Hepatic stellate cell (primary cell): ENCODE results near the gene CSF1R.

Source experiments
- DNase-seq: peaks from one replicate; pipeline ENCODE4 v3.0.0; 2011; ENCODE audit warnings: low spot score

Gene CSF1R

DNA sequence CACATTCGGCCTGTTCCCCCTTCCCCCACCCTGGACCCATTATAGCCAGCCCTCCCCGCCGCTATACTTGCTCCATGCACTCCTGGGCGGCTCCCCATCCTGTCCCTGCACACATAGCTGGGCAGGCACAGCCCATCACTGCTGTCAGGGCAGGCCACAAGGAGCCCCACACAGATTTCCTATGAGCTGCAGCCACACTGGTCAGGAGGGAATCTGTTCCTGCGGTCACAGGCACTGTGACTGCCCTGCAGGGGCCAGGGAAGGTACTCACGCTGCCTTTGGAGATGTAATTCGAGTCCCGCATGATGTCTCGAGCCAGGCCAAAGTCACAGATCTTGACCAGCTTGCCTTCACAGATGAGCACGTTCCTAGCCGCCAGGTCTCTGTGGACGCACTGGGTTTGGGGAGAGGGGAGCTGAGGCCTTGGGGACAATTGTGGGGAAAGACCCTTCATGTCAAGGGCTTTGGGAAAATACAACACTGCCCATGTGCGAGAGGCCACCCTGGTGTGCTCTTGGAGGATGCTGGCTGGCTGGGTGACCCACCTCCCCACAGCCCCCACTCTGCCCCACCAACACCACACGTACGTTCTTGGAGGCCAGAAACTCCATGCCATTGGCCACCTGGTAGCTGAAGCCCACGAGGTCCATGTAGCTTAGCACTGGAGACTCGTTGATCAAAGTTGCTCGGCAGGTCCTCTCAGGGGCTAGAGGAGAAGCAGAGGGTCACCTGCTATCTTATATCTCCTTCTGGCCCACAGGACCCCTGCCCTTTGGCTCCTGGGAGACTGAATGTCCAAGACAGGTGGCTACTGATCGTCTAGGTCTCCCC lies 34.5 kb upstream of the CSF1R start:
- no peak for DNase-seq

DNA sequence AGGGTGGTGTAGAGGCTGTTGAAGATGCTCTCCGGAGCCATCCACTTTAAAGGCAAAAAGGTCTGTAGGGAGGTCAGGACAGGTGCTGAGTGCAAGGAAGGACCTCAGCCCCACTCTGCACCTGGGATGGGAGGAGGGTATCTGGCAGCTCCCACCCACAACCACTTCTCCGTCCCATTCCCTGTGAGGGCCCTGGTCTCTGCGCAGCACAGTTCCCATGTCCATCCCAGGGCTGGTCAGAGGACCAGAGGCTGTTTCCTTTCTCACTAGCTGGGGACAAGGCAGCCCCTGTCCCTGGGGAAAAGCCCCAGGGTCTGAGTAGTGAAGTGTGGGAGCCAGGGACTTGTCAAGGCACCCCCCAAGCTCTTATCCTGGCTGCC lies 33.7 kb upstream of the CSF1R start:
- no peak for DNase-seq

DNA sequence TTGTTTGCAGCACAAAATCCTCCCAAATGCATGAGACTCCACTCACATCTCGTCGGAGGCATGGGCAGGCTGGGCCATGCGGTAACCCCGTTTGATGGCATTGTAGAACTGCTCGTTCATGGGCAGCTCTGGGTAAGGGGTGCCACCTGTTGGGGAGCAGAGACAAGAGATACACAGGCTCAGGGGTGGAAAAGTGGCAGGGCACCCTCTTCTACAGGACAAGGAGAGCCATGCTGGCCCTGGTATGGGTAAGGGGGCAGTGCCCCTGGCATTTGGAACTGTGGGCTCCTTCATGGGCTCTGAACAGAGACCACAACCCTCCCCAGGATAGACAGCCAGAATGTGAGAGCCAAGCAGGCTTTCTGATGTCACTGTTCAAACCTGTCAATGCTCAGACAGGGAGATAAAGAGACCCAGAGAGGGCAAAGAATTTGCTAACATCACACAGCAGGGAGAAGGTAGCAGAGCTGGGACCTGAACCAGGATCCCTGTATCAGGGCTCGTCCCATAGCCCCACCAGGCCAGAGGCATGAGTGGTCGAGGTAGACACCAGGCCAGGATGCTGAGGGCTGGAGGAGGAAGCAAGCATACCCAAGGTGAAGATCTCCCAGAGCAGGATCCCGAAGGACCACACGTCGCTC lies 33.2 kb upstream of the CSF1R start:
- DNase-seq: no peak

DNA sequence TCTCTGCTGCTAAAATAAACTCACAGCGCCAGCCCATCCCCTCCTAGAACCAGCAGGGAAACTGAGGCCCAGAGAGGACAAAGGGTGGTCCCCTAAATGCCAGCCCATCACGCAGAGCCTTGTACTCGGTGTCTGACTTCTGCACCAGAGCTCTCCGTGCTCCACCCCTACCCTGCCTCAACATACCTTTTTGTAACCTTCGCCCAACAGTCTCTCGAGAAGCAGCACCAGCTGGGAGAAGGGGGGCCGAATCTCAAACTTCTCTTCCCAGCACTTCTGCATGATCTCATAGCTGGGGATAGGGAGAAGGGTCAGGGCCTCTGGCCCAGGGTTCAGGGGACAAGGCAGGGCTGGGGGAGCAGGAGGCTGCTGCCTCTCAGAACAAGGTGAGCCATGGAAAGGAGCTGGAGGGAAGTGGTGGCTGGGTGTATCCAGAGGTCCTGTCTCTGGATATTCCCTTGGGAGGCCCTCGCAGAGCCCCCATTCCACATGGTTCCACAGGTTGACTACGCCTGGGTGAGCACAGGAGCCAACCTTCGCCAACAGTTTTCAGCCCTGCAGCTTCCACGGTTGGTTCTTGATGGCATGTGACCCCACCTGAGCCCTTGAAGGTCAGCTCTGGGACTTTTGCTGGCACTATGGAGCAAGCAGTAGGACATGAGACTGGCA lies 32.3 kb upstream of the CSF1R start:
- no peak for DNase-seq

DNA sequence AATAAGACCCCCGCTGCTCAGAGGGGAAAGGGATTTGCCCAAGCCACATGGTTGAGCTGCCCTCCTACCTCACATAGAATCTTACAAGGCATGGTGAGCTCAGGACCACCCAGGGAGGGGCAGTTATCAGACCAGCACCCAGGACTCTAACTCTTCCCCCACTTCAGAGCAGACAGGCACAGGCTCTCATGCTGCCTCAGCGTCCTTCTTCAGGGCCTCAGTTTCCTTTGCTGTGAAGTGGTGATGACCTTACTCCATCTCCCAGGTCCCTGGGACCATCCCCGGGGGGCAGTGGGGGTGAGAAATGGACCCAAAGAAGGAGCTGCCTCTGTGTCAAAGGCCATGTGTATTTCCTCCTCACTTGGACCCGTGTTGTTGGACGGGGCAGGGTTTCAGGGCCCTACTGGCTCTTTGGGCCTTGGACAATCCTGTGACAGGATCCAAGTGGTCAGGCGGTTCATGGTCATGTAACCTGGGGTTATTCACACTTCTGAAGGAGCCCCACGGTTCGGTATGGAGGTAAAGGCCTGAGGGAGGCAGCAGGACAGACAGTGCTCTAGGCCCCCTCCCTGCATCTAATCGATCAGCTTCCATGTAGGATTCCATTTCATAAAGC lies 31.7 kb upstream of the CSF1R start:
- no peak for DNase-seq

DNA sequence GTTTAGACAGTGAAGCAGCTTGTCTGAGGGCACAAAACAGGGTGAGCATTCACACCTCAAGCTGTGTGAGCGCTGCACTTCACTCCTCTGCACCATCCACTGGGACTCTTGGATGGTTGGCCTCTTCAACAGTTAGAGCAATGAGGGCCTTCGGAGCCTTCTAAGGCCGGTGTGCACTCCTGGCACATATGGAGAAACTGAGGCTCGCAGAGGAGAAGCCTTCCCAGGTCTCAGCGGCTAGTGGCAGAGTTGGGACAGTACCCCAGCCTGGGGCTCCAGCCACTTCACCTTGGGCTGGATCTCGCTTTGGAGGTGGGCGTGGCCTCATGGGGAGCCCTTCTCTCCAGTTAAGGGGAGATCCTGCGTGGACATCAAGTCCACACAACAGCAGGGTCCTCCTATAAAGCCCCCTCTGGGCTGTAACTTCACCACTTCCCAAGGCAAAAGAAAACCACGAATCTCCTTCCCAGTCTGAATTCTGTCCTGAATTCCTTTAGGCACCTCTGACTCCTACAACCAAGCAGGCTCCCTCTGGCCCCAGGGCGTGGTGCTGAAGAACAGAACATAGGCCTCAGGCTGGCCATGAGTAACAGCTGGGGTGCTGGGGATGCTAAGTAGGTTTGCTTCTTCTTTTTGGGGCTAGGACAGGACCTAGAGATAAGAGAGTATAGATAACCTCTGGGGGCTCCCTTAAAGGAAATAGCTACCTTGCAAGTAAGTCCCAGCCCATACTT lies 30.5 kb upstream of the CSF1R start:
- peak; percentile 11 for DNase-seq

DNA sequence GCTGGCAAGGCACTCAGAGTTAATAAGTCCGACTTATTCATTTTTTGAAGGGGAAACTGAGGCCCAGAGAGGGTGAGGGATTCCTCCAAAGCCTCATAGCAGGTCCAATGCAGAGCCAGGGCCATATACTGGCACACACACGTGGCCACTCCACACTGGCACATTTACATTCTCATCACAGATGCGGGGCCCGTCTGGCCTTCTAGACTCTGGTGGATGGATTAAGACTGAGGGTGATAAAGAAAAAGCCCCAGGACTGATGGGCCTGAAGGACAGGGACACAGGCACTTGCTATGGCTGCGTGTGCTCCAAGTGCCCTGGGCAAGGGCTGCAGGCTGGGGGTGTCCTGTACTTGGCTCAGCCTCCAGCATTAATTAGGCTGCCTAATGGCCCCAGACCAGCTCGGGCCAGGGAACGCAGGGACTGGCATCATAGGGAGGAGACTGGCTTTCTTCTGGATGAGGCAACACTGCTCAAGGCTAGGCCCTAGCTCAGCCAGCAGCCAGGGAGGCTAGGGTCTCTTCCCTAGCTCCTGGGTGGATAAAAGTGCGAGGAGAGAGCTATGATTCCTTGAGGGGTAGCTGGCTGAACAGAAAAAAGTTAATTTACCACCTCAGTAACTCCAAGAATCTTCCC lies 28.5 kb upstream of the CSF1R start:
- DNase-seq: peak; percentile 6

DNA sequence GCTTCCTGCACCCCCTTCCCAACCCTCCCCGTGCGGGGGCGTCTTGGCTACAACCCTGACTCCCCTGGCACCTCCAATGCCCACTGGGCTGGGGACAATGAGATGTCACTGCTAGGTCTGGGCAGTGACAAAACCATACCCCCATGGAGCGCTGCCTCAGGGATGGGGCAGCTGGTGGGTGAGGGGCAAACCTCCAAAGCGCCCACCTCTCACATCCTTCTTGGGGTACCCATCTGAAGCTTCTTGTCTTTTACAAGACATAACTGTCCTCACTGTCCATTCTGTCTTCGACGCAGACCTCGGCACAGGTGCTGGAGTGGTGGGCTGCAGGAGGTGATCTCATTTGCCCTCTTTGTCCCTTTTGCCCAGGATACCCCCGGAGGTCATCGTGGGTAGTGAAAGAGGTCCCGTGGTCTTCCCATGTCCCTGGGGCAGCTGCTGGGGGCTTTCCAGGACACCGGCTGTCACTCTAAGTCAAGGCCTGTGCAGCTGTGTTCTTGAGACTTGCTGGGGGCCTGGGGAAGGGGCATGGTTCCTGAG lies 27.8 kb upstream of the CSF1R start:
- peak; percentile 9 for DNase-seq

DNA sequence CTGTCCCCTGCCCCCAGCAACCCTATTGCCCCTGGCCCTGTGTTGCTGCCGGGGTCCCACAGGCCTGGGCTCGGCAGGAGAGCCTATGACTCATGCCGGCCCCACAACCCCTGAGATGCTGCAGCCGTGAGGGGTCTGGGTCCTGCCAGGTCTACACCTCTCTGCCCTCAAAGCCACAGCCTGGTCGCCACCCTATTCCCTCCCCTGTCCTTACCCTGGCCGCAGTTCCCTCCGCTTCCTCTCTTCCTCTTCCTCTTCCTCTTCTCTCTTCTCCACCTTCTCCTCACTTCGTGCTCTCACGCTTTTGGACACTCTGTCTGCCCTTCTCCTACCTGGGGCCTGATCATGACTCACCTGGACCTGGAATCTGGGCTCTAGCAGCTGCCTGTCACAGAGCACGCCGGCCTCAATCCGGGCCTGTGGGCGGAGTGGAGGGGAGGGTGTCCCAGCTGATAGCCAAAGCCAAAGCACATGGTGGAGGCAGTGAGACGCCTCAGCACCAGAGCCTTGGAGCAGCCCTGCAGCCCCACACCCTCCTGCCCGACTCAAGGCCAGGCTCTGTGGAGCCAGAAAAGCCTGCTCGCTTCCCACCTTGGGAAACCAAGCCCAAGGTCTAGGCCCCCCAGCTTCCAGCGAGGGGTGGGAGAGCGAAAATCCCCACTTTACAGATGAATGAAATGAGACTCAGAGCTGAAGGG lies 26.8 kb upstream of the CSF1R start:
- peak; percentile 57 for DNase-seq

DNA sequence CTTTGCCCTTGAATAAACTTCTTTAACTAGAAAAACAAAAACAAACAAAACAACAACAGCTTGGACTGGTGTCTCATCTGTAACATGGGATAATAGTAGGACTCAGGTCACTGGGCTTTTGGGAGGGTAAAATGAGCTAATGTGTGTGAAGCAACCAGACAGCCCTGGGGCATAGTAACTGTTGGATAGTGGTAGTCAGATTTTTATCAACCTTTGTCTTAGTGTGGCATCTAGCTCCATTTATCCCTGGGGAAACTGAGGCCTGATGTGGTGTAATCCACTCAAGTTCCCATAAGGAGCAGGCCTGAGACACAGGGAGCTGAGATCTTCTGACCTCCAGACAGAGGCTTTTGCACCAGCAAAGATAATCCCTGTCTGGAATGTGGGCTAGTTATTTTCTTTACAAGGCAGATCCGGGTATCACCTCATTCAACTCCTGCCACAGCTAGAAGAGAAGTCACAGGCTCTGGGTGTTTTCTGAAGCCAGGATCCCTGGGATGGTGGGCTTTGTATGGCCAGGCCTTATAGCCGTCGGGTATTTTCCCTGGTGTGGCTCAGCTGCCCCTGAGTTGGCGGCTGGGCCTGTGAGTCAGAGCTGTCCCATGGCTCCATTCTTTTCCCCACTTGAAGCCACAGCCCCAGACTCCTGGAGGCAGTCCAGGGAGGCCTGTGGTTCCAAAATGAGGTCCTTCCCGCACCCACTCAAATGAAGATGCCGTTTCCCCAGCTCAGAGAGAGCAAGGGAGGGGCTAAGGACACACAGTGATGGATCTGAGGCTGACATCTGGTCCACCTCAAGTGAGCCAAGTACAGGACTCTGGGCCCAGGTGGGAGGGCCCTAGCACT lies 26.1 kb upstream of the CSF1R start:
- DNase-seq: peak; percentile 94

DNA sequence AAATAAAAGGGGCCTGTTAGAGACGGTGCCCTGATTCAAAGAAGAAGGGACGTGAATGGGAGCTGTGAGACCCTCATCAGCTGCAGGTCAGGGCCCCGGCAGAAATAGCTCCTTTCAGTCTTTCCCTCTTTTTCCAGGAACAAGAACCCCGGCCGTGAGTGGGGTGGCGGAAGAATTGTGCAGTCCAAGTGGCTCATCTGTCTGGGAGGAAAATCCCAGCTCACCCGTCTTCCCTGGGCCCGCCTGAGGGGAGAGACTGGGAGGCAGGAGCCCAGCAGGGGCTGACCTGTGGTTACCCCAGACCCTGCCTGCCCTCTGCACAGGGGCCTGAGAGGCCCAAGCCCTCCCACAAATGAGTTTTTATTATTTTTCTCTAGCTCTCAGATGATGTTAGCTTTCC lies 24.8 kb upstream of the CSF1R start:
- no peak for DNase-seq

DNA sequence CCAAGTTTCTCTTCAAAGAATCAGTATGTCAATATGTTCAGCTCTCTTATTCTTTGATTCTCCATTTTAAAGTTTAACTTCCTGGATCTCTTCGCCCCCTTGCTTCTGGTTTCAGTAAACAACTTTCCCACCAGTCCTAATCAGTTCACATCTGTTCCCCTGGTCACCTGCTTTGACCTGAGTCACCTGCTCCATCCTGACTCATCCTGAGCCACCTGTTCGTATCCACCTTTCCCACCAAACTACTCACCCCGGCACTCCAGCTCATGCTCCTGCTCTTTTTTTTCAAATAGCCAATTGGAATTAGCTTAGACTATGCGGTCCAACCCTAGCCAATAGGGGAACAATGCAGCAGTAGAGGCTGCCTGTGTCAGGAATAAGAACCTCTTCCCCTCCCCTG lies 23.6 kb upstream of the CSF1R start:
- DNase-seq: no peak

DNA sequence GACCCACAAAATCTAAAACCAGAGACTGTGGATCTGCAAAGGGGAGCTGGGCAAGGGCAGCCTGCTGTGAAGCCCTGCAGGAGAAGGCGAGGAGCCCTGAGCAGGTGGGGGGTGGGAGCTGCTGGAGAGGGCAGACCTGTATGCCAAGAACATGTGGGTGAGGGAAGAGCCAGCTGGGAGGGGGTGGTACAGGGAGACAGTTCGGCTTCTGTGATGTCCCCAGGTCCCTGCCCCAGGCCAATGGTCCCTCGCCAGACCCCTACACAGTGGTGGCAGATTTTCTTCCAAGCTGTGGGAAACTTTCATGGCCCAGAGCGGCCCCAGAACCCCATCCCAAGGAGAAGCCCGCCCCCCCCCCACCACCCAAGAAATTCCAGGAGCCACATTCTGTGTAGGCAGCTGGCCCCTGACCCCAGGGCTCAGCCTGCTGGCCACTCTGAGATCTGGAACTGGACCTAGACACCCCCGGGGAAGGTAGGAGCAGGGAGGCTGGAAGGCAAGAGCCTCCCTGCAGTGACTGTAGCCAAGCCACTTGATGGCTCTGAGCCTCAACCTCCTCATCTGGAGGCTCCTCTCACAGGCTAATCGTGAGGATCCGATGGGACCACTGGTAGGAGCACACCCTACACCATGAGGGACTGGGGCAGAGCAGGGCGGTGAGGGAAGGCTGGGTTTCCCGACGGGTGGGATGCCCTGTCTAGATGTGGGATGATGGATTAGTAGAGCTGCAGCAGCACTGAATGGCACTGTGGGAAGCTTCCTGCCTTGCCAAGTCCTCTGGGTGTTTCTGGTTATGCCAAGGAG lies 22.6 kb upstream of the CSF1R start:
- DNase-seq: no peak

DNA sequence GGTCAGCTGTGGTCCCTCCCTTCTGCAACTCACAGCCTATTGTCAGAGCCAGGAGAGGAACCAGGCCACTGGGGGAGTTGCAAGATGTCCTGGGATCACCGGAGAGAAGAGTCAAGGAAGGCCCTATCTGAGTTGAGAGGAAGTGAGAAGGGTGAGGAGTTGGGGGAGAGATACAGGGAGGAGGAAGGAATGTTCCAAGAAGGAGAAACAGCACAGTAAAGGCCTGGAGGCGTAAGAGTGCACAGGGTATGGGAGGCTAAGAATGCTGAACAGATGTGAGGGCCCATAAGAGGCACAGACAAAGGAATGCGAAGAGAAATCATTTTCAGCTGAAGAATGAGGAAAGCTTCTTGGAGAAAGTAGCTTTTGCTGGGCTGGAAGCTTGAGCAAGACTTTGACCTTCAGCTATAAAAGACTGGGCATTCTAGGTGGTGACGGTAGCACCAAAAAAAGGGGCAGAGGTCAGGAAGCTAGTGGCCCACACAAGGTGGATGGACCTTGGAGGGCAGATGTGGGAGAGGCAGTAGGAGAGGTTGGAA lies 21.6 kb upstream of the CSF1R start:
- no peak for DNase-seq

DNA sequence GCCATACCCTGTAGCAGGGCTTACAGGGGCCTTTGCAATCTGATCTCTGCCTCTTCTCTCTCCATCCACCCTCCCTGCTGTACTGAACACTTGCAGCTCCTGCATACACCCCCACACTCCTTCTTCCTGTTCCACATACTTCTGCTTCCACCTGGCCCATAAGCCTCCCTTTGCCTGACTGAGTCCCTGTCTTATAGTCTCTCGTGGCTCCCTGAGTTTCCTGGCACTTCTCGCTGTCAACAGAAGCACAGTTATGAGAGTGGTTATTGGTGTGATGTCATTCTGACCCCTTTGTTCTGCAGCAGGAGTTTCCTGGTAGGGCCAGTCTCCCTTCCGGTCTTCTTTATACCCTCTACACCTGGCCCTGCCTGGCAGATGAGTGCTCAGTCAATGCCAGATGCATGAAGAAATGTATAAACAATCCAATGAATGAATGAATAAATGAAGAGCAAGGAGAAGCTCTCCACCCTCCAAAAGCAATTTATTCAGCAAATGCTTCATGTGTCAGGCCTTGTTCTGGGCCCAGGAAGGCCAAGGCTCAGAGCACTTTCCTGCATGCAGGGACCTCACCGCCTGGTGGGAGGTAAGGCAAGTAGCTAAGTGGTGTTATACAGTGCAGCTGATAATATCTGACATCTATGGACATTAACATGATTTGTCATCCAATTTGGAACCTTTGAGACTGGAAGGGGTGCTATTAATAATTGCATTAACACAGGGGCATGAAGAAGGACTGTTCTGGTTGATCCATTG lies 20.5 kb upstream of the CSF1R start:
- no peak for DNase-seq

DNA sequence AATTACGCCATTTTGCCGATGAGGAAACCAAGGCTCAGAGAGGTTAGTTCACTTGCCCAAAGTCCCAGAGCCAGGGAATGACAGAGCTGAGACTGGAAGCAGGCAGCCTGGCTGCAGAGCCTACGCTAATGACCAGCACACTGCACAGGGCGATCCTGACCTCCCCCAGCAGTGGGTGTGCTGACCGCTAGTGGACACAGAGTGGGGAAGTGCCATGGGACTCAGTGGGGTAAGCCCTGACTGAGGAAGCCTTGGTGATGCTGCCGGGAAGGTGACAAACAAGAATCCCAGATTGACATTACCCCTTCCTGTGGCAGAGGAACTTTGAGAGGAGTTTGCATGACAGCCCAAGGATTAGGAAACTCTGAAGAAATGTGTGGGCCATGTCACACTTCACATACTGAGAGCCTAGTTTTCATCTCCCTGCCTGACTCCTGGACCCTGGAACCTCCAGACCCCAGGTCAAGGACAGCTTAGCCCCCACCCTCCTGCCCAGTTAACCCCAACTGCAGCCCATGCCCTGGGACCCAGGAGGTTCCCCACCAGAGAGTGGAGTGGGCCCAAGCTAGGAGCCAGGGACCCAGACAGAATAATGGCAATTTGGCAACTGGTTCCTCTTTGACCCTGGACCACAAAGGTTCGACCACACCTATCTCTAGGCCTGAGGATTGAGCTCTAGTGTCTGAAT lies 19.7 kb upstream of the CSF1R start:
- DNase-seq: no peak

DNA sequence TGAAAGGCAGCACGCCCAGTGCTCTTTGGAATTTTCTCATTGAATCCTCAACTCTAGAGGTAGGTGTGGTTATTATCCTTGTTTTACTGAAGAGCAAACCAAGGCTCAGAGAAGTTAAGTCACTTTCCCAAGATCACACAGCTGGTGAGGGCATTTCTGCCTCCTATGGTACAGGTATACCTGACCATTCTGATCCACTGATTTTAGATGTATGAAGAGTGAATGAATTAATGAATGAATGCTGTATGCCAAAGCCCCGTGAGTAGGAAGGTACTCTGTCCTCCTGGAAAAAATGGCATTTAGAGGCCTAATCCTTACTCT lies 18.2 kb upstream of the CSF1R start:
- DNase-seq: no peak
